ENCODE data around the gene MZT2B.
"Not testable (repeated sequence)": the region's sequence is repeated elsewhere in the genome, so short reads cannot be mapped to it uniquely, and the experiment has no call there.

The MZT2B gene

DNA sequence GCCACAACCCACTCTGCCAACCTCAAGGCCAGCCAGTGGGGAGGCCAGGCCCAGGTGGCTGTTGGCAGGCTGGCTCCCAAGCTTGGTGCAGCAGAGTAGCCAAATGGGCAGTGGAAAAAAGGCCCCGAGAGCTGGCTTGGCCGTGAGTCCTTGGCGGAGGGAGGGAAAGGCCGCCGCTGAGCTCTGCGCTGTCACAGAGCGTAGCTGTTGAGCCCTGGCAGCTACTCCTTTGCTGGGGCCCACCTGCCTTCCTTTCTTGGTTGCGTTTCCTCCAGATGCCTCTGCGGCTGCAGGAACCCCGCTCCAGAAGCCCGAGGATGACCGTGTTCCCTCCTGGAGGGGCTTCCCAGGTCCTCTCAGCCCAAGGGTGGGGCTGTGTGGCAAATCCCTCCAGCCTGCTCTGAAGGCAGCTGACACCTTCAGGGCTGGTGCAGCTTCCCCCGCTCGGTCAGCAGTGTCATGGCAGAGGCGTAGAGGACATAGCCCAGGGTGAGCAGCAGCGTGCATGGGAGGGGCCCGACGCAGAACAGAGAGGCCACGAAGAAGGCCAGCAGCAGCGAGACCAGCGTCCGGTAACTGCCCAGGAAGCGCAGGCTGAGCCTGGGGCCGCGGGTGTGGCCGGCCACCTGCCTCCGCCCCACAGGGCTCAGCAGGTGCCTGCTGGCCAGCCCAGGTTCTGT, 29.8 kb upstream of the MZT2B start:
- DNase-seq (ENCODE audit: insufficient read length, low spot score); FAIRE-seq: not testable (repeated sequence)

DNA sequence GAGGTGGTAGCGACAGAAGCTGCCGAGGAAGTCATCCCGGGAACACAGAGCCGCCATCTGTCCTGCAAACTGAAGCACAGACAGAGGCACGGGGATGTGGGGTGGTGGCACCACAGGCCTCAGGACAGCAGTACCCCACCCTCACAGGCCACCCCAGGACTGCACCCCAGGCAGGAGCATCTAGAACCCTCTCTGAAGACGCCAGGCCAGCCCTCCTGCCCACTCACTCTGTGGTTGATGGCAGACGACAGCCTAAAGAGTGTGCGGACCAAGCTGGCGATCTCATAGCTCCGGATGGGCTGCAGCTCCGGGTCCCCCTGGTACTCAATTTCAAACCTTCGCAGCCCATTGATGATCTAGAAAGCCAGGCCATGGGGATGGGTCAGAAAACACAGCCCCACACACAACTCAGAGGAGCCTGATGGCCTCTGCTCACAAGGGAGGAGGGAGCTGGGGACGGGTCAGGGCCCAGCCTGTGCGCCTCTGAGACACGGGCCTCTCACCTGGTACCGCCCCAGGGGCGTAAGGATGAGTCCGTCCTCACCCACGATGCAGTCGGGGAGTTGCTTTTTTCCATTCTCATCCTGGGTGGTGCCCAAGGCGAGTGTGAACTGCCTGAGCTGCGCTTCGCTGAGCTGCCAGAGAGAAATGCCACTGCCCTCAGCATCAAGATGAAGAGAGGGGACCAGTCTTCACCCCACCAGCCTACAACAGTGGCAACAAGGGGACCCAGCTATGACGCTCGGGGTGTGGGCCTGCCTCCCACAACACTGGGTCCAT, 29.1 kb upstream of the MZT2B start:
- FAIRE-seq (no peak), DNase-seq (ENCODE audit: insufficient read length, low spot score) (no peak)

- not testable (repeated sequence) for DNase-seq (ENCODE audit: insufficient read length, low spot score); FAIRE-seq
Observed at GRCh38 chr2:130153721-130154422, 28.2 kb upstream of the MZT2B start.

- not testable (repeated sequence) for FAIRE-seq
Observed at GRCh38 chr2:130154423-130154770, 27.7 kb upstream of the MZT2B start.

GRCh38 chr2:130154773-130155765, 27.0 kb upstream of the MZT2B start:
- FAIRE-seq = no peak
- DNase-seq (ENCODE audit: insufficient read length, low spot score) = no peak

More at GRCh38 chr2:130154423-130154770, 27.7 kb upstream of the MZT2B start:
- not testable (repeated sequence) for DNase-seq (ENCODE audit: insufficient read length, low spot score)

GRCh38 chr2:130155956-130156623, 26.0 kb upstream of the MZT2B start:
- FAIRE-seq; DNase-seq (ENCODE audit: insufficient read length, low spot score): not testable (repeated sequence)

GRCh38 chr2:130156624-130157004, 25.4 kb upstream of the MZT2B start:
- no peak for FAIRE-seq

GRCh38 chr2:130157354-130157753, 24.7 kb upstream of the MZT2B start:
- not testable (repeated sequence) for FAIRE-seq

More at GRCh38 chr2:130156624-130157004, 25.4 kb upstream of the MZT2B start:
- no peak for DNase-seq (ENCODE audit: insufficient read length, low spot score)

GRCh38 chr2:130157825-130158514, 24.1 kb upstream of the MZT2B start:
- DNase-seq (ENCODE audit: insufficient read length, low spot score) = not testable (repeated sequence)
- FAIRE-seq = peak; percentile 90

More at GRCh38 chr2:130157354-130157753, 24.7 kb upstream of the MZT2B start:
- not testable (repeated sequence) for DNase-seq (ENCODE audit: insufficient read length, low spot score)

DNA sequence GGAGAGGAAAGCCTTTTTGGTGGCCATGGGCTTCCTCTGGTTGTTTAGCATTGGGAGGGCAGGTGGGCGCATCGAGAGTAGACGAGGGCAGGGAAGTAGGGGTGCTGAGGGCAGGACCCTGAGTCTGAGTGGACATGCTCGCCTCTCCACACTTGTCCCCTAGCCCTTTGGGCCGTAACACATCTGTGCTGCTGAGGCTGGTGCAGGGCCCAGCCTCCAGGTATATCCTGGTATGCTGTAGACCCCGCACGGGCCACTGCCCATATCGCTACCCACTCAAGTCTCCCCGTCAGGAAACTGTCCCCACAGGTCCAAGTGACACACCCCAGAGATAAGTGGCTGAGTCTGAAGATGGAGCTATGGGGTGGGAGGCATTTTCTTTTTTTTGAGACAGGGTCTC, 23.4 kb upstream of the MZT2B start:
- no peak for DNase-seq (ENCODE audit: insufficient read length, low spot score)
- FAIRE-seq = no peak

- not testable (repeated sequence) for FAIRE-seq
Observed at GRCh38 chr2:130159376-130159775, 22.7 kb upstream of the MZT2B start.

GRCh38 chr2:130160131-130160530, 21.9 kb upstream of the MZT2B start:
- no peak for DNase-seq (ENCODE audit: insufficient read length, low spot score)
- no peak for FAIRE-seq

More at GRCh38 chr2:130159376-130159775, 22.7 kb upstream of the MZT2B start:
- DNase-seq (ENCODE audit: insufficient read length, low spot score) = not testable (repeated sequence)

- FAIRE-seq; DNase-seq (ENCODE audit: insufficient read length, low spot score): not testable (repeated sequence)
Observed at GRCh38 chr2:130160838-130161705, 21.0 kb upstream of the MZT2B start.

DNA sequence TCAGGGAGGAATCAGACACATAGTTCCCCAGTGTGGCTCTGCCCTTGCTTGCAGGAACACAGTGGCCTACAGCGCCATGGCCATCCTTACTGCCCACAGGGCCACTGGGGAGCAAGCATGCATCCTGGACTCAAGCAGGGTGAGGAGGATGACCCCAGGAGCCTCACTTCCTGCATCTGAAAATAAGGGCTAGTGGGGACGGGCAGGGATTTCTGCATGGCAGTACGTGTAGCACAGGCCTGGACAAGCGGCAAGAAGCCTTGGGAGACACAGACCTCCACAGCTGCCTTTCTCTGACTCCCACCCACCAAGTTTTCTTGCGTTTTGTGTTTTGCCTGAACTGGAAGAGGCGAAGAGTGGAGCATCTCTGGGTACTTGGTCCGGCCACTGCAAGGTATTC, 19.6 kb upstream of the MZT2B start:
- FAIRE-seq = not testable (repeated sequence)

DNA sequence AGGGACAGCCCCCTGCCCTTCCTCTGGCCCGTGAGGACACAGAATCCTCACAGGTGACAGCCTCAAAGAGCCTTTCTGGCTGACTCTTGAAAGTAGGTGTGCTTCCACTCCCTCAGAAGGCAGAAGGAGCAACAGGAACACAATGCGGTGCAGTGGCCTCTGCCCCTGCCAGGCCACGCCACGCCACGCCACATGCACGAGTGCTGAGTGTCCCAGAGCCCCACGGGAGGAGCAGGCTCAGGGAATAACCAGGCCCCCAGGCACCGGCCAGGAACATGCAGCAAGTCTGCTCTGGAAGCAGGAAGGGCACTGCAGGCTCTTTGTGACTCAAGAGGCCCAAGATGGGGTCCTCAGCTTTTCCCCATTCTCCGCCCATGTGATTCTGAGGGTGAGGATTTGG, 19.1 kb upstream of the MZT2B start:
- no peak for DNase-seq (ENCODE audit: insufficient read length, low spot score)
- peak; percentile 31 for FAIRE-seq

More for the DNA sequence above, 19.6 kb upstream of the MZT2B start:
- not testable (repeated sequence) for DNase-seq (ENCODE audit: insufficient read length, low spot score)

DNA sequence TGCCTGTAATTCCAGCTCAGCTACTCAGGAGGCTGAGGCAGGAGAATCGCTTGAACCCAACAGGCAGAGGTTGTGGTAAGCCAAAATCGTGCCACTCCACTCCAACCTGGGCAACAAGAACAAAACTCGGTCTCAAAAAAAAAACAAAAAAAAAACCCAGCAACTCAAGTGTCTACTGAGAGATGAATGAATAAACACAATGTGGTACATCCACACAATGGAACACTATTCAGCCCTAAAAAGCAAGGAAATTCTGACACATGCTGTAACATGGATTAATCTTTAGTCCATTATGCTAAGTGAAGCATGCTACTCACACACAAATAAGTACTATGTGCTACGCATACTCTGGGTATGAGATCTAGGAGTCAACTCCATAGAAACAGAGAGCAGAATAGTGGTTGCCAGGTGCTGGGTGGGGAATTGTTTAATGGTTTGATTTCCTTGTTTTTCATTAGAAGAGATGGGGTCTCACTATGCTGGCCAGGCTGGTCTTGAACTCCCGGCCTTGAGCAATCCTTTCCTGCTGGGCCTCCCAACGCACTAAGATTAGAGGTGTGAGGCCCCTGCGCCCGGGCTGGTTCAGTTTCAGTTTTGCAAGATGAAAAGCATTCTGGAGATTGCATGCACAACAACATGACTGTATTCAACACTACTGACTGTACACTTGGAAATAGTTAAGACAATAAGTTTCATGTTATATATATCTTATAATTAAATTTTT, 16.6 kb upstream of the MZT2B start:
- FAIRE-seq (no peak), DNase-seq (ENCODE audit: insufficient read length, low spot score) (no peak)

DNA sequence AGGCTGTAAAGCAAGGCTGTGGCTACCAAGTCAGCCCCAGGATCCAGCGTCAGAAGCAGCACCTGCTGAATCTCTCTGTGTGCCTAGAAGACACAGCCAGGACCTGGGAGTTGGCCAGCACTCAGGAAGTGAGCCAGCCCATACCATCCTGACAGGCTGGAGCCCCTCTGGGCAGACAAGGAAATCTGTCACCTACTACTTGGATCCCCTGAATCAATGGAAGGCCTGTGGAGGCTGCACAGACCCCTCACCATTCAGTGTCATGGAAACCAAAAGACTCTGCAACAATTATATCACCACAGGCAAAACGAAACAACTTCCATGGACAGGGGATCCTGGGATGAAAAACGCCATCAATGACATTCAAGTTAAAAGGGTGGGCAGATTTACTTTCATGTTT, 15.5 kb upstream of the MZT2B start:
- not testable (repeated sequence) for FAIRE-seq; DNase-seq (ENCODE audit: insufficient read length, low spot score)

Measured in GM19239 (cell line).